Measurements from ENCODE around the gene PLXNA2.

- no peak for TF ChIP-seq EZH2phosphoT487 (IDR thresholded peaks at IDR 0.05; ENCODE audit: insufficient read depth, low read depth)
- TF ChIP-seq EZH2 (IDR thresholded peaks at IDR 0.05; ENCODE audit: insufficient read depth, poor library complexity, severe bottlenecking), result no peak
Measured at GRCh38 chr1:207998691-207999090, 245.5 kb downstream of the PLXNA2 start.
